Measurements from ENCODE around the gene PCDHA12.

DNA sequence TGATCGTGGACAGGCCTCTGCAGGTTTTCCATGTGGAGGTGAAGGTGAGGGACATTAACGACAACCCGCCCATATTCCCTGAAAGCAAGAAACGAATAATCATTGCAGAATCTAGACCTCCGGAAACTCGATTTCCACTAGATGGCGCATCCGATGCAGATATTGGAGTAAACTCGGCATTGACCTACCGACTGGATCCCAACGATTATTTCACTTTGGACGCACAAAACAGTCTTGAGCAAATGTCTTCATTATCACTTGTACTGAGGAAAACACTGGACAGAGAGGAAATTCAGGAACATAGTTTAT lies 7.4 kb downstream of the PCDHA12 start:
- peak in 1 of 2 donors; percentile 40 for TF ChIP-seq CTCF (conservative IDR thresholded peaks at IDR 0.05 in 1 of 2, IDR thresholded peaks at IDR 0.05 in 1 of 2; ENCODE audit: extremely low read depth in 1 of 2, insufficient read depth in 1 of 2, low read depth in 1 of 2, low read length in 2 of 2)
- TF ChIP-seq EZH2 (IDR thresholded peaks at IDR 0.05; ENCODE audit: borderline replicate concordance, low read length), result no peak
